Mucosa of rectum (tissue), 2 donors: Measurements from ENCODE around the gene CFAP58.

Experiments used
- H3K27ac ChIP-seq, 2 donors: one replicate each; pipeline ENCODE4 v1.7.0; 2013; ENCODE audit warnings: inconsistent platforms in 2 of 2, low read depth in 2 of 2, low read length in 2 of 2
- H3K27me3 ChIP-seq, 2 donors: one replicate each; pipeline ENCODE4 v1.7.0; 2013; ENCODE audit warnings: low read length in 2 of 2; ENCODE audit not compliant: control insufficient read depth in 2 of 2, insufficient read depth in 2 of 2
- H3K36me3 ChIP-seq, 2 donors: one replicate each; pipeline ENCODE4 v1.7.0; 2013; ENCODE audit warnings: low read length in 2 of 2; ENCODE audit not compliant: control insufficient read depth in 2 of 2, insufficient read depth in 2 of 2
- H3K4me1 ChIP-seq, 2 donors: one replicate each; pipeline ENCODE4 v1.7.0; 2013; ENCODE audit warnings: low read length in 2 of 2, mild to moderate bottlenecking in 1 of 2; ENCODE audit not compliant: control insufficient read depth in 2 of 2, insufficient read depth in 2 of 2
- H3K4me3 ChIP-seq, 2 donors: one replicate each; pipeline ENCODE4 v1.7.0; 2013; ENCODE audit warnings: low read length in 2 of 2
- H3K9ac ChIP-seq, 2 donors: one replicate each; pipeline ENCODE4 v1.7.0; 2013; ENCODE audit warnings: low read length in 2 of 2, low read depth in 1 of 2, mild to moderate bottlenecking in 1 of 2
- H3K9me3 ChIP-seq, 2 donors: one replicate each; pipeline ENCODE4 v1.7.0; 2013; ENCODE audit warnings: low read length in 2 of 2; ENCODE audit not compliant: control insufficient read depth in 2 of 2
- donor health status: healthy.
- donor health status: Normal muscosa, but diverticular disease.

CFAP58 gene

GRCh38 chr10:104501449-104501848 lies 147.8 kb downstream of the CFAP58 start:
- H3K27me3 ChIP-seq, result peaks cover 0 to 3% of the 10 kb centered on the region in 2 donors
- no peak overlapping the region for H3K9ac ChIP-seq
- no peak overlapping the region for H3K4me3 ChIP-seq
- no peaks in the 10 kb centered on the region for H3K4me1 ChIP-seq
- H3K9me3 ChIP-seq, result no peaks in the 10 kb centered on the region
- H3K36me3 ChIP-seq, result no peaks in the 10 kb centered on the region
- no peak overlapping the region for H3K27ac ChIP-seq

- Histone ChIP-seq H3K4me3 (no peak overlapping the region), H3K4me1 (no peaks in the 10 kb centered on the region), H3K27ac (no peak overlapping the region), H3K27me3 (peaks cover 0 to 3% of the 10 kb centered on the region in 2 donors), H3K36me3 (no peaks in the 10 kb centered on the region), H3K9me3 (no peaks in the 10 kb centered on the region), H3K9ac (no peak overlapping the region)
These were observed 148.4 kb downstream of the CFAP58 start for GRCh38 chr10:104501864-104502579.

DNA sequence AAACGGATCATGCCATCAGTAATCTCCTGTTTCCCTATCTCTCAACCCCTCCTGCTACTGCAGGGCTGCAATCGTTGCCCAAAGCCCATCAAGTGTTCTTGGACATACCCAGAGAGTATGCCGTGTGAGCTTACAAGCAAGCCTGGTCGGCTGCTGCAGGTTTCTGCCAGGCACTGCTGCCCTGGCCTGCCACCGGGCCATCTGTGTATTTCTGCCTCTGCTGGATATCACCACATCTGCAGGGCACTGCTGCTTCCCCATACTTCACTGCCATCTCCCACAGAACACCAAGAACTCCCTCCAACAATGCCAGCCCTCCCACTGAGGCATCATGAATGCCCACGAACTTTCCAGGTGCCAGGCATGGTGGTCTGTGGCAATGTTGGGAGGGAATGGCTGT lies 149.3 kb downstream of the CFAP58 start:
- Histone ChIP-seq H3K36me3 (no peaks in the 10 kb centered on the region), H3K4me3 (no peak overlapping the region), H3K9ac (no peak overlapping the region), H3K4me1 (no peaks in the 10 kb centered on the region), H3K27me3 (peaks cover 0 to 3% of the 10 kb centered on the region in 2 donors), H3K27ac (no peak overlapping the region), H3K9me3 (no peaks in the 10 kb centered on the region)
